Effector memory CD8-positive, alpha-beta T cell (primary cell): ENCODE measurements around the gene HAPLN2.

Source experiments
- ATAC-seq: fragments of 150-1000 bp; cut with Tn5 transposase; replicated peaks from 2 replicates; pipeline ENCODE4 v1.10.0; 2021; ENCODE audit warnings: mild to moderate bottlenecking, moderate library complexity
- DNase-seq, 3 experiments: peaks; one replicate each; pipeline ENCODE4 v3.0.0; 2021
- H3K27ac Mint-ChIP-seq, 2 donors: one replicate each; pipeline ENCODE4 v1.8.0; 2022; ENCODE audit warnings: mild to moderate bottlenecking in 2 of 2, mixed read lengths in 2 of 2, moderate library complexity in 2 of 2
- H3K27me3 Mint-ChIP-seq, 2 donors: one replicate each; pipeline ENCODE4 v1.8.0; 2022; ENCODE audit warnings: mixed read lengths in 2 of 2
- H3K36me3 Mint-ChIP-seq: one replicate; pipeline ENCODE4 v1.8.0; 2022; ENCODE audit warnings: mild to moderate bottlenecking, moderate library complexity, mixed read lengths; ENCODE audit not compliant: insufficient read depth
- H3K4me1 Mint-ChIP-seq, 2 donors: one replicate each; pipeline ENCODE4 v1.8.0; 2022; ENCODE audit warnings: low read depth in 2 of 2, mixed read lengths in 2 of 2
- H3K4me3 Mint-ChIP-seq, 2 donors: one replicate each; pipeline ENCODE4 v1.8.0; 2022; ENCODE audit warnings: mild to moderate bottlenecking in 2 of 2, mixed read lengths in 2 of 2, moderate library complexity in 2 of 2
- H3K9me3 Mint-ChIP-seq, 2 donors: one replicate each; pipeline ENCODE4 v1.8.0; 2022; ENCODE audit warnings: mixed read lengths in 2 of 2
- total RNA-seq, 9 experiments: gene quantifications; one replicate each; lab custom pipeline; 2026; lab: John Stamatoyannopoulos, UW

The HAPLN2 gene
- 0 to 0.18 (median 0) reads per million in 9 experiments for total RNA-seq

DNA sequence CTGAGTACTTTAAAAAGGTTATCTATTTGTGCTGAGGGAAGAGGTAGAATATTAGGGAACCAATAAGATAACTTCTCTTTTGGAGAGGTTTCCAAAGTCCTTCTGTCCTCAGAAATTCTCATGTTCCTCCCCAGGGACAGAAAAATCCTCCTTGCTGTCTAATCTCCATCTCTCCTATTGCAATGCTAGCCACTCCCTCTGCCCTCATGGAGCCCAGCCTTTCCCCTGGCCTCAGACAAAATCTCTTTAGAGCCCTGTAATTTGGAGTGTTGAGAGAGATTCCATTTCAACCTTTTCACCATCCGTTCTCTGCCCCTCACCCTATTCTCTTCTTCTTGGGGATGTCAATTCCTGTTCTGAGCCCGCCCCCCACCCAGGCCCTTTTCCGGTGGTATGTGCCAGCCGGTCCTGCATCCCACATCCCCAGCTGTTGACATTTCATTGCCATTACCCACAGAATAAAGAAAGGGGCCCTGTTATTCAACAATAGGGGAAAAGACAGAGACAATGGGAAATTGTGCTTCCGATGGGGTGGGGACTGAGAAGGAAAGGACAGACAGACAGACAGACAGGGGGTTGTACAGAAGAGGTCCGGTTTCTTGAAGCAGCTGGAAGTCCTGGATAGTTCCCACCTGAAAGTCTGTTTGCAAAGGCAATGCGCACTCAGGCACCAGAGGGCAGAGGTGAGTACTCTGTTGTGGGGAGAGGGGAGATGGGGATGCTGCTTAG, at the start of gene HAPLN2:
TSS of gene HAPLN2 (plus strand) at position 563 of the 729 bp plus-strand sequence. CDS start 4,076 bp downstream, outside the sequence.
- DNase-seq = no peak
- Mint-ChIP-seq H3K4me1 (peaks cover 0 to 2% of the 10 kb centered on the region in 2 donors), H3K9me3 (no peaks in the 10 kb centered on the region), H3K4me3 (no peak within 1 kb of the TSS), H3K27ac (no peak within 1 kb of the TSS), H3K27me3 (peaks cover 61 to 76% of the 10 kb centered on the region in 2 donors), H3K36me3 (peaks cover 3% of the 10 kb centered on the region)
- ATAC-seq = no peak

DNA sequence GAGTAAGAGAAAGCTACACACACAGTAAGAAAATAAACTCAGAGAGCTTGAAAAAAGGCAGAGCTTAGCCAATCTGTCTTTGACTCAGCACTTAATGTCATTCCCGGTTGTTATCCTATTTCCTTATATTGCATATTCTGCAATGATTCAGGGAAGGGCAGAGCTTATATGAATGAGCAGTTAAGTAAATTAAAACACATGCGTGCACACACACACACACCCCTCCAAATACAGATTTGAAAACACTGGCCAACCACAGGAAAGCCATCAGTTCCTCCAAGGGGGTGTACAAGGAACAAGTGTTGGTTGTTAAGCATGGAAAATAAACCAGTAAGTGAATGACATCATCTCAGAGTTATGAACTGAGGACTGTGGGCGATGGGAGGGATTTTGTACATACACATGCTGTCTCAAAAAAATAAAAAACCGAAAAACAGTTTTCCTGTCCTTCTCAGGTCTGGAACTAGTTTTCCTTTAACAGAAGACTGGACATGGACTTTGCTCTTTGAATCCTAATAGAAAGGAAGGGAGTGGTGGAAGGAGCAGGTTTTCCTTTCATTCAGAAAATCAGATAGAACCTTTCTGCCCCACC, 47.9 kb upstream of the HAPLN2 start:
- no peaks in the 10 kb centered on the region for H3K36me3 Mint-ChIP-seq
- peaks cover 7 to 13% of the 10 kb centered on the region in 2 donors for H3K4me1 Mint-ChIP-seq
- no peak overlapping the region for H3K27ac Mint-ChIP-seq
- ATAC-seq = no peak
- no peak for DNase-seq
- no peaks in the 10 kb centered on the region for H3K9me3 Mint-ChIP-seq
- peaks cover 38 to 43% of the 10 kb centered on the region in 2 donors for H3K27me3 Mint-ChIP-seq
- no peak overlapping the region for H3K4me3 Mint-ChIP-seq

DNA sequence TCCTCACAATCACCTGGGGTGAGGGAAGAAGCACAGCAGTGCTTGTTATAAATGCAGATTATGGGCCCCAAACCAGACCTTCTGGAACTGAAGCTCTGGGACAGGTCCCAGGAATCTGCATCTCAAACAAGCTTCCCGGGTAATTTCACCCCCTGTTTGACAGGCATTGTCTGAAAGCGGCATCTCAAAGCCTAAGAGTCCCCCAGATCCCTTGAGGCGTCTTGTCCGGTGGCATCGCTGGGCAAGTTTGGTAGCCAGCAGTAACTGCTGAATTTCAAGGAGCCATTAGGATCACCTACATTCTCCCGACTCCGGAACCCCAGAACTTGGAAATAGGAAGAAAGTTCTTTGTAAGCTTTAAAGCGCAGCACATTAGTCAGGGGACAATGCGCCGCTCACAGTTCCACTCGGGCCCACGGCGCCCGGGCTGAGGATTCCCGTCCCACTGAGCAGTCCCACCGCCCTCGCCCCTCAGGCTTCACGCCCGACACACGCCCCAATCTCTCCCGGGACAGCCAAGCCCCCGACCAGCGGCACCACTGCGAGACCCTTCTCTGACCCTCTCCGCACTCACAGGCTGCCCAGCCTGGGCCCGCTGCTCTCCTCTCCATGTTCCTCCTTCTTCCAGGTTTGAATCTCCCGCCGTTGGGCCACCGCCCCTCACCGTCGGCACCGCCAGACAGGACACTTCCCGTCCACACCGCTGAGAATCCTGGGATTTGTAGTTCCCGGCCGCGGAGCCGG, 47.1 kb upstream of the HAPLN2 start, which contains the start of gene IQGAP3:
TSS of gene IQGAP3 (minus strand) at position 647 of the 744 bp plus-strand sequence. CDS start at position 611, 36 bp downstream.
- DNase-seq = peak; percentile 52 to 61 (median 59)

DNA sequence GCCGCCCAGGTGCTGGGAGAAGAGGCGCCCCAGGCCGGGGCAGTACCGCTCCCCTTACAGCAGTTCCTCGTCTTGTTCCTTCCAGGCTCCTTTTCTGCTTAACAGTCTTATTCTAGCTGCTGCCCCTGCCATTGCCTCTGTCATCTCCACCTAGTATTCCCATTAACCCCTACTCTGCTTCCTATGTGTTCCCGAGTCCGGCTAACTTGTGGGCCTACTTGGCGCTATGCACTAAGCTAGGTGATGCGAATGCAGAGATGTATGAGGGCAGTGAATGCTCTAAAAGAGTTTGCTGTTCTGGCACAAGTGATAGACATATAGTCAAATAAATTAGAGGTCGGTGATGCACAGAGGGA, 46.6 kb upstream of the HAPLN2 start:
- DNase-seq (no peak), ATAC-seq (no peak)
- no peaks in the 10 kb centered on the region for H3K36me3 Mint-ChIP-seq
- peaks cover 38 to 43% of the 10 kb centered on the region in 2 donors for H3K27me3 Mint-ChIP-seq
- H3K27ac Mint-ChIP-seq = peak overlapping the region in 1 of 2 donors; percentile 75
- H3K9me3 Mint-ChIP-seq = no peaks in the 10 kb centered on the region
- peak overlapping the region; percentile 68 to 73 for H3K4me3 Mint-ChIP-seq
- H3K4me1 Mint-ChIP-seq = peaks cover 7 to 13% of the 10 kb centered on the region in 2 donors

More for the DNA sequence above, 47.1 kb upstream of the HAPLN2 start, which contains the start of gene IQGAP3:
- Mint-ChIP-seq H3K4me1 (peaks cover 7 to 13% of the 10 kb centered on the region in 2 donors), H3K36me3 (no peaks in the 10 kb centered on the region), H3K4me3 (peak within 1 kb of the TSS; percentile 68 to 73), H3K27ac (peak within 1 kb of the TSS; percentile 15 to 75), H3K9me3 (no peaks in the 10 kb centered on the region), H3K27me3 (peaks cover 38 to 43% of the 10 kb centered on the region in 2 donors)
- peak; percentile 96 for ATAC-seq

DNA sequence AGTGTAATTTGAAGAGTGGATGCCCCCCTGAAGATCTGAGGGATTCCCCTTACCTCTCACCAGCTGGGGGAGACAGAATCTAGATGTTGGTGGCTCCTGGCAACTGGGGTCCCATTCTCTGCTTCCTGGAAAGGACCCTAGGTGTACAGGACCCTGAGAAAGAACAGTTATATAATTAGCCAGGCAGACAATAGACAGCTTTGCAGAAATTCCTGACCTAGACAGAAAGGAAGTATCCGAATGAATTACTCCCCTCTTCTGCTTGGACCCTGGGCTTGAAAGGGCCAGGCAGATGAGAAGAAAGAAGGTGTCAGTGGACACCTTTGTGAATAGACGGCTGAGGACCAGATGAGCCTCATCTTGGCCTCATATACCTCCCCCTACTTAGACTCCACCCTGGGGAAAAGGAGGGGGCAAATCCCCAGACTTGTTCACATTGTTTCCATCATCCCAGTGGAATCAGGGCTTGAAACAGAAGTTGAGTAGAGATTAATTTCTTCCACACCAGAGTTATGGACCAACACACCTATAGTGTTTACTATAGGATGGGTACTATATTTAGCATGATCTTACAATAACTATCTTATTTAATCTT, 45.1 kb upstream of the HAPLN2 start:
- no peak overlapping the region for H3K4me3 Mint-ChIP-seq
- peaks cover 38 to 43% of the 10 kb centered on the region in 2 donors for H3K27me3 Mint-ChIP-seq
- no peak overlapping the region for H3K27ac Mint-ChIP-seq
- H3K4me1 Mint-ChIP-seq = peaks cover 7 to 13% of the 10 kb centered on the region in 2 donors
- DNase-seq (no peak), ATAC-seq (no peak)
- no peaks in the 10 kb centered on the region for H3K36me3 Mint-ChIP-seq
- H3K9me3 Mint-ChIP-seq = no peaks in the 10 kb centered on the region

DNA sequence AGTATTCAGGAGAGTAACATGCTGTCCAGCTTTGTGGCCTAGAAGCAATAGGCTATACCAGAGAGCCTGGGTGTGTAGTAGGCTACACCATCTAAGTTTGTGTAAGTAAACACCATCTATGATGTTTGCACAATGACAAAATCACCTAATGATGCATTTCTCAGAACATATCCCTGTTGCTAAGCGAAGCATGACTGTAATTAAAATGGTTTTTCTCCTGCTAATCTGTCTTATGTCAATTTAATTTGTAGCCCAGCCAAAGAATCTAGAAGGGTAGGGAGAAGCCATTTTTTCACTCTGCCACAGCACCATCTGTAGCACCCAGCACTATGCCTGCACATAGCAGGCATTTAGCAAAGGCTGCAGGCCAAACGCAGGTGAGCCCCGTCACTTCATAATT, 41.7 kb upstream of the HAPLN2 start:
- DNase-seq (no peak), ATAC-seq (no peak)
- Mint-ChIP-seq H3K36me3 (no peaks in the 10 kb centered on the region), H3K4me1 (peaks cover 11 to 14% of the 10 kb centered on the region in 2 donors), H3K4me3 (no peak overlapping the region), H3K27me3 (peaks cover 18 to 25% of the 10 kb centered on the region in 2 donors), H3K27ac (no peak overlapping the region), H3K9me3 (no peaks in the 10 kb centered on the region)

DNA sequence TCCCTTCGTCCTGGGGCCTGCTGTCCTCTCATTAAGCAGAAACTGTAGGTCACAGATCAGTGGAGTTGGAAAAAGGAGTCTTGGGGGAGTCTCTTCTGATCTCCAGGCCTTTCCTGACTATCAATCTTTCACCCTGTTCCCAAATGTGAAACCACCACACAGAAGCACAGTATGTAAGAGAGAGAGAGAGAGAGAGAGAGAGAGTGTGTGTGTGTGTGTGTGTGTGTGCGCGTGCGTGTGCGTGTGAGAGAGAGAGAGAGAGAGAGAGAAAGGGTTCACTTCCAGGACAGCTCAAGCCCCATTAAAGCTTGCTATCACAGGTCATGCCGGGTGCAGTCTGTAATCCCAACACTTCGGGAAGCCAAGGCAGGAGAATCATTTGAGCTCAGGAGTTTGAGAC, 41.2 kb upstream of the HAPLN2 start:
- peaks cover 13 to 20% of the 10 kb centered on the region in 2 donors for H3K27me3 Mint-ChIP-seq
- no peaks in the 10 kb centered on the region for H3K36me3 Mint-ChIP-seq
- ATAC-seq (no peak), DNase-seq (no peak)
- no peak overlapping the region for H3K4me3 Mint-ChIP-seq
- H3K4me1 Mint-ChIP-seq = peaks cover 10 to 14% of the 10 kb centered on the region in 2 donors
- no peak overlapping the region for H3K27ac Mint-ChIP-seq
- no peaks in the 10 kb centered on the region for H3K9me3 Mint-ChIP-seq

DNA sequence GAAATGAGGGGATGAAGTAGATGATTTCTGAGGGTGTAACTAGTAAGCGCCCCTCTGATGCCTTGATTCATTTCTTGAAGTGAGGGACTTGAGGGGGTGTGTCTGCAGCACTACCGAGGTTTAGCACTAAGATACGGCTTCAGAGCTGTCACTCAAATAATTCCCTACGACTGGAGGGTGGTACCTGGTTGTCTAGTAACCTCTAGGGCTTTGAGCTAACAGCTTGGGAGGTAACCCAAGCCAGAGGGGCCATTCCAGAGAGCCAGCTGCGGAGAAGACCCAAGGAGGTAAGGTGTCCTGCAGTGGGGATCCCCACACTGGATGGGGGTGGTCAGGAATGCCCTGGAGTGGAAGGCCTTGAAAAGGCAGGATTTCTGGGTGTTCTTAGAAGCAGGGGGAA, 39.7 kb upstream of the HAPLN2 start, which contains the start of gene TTC24:
TSS of gene TTC24 (plus strand) at position 252 of the 400 bp plus-strand sequence. CDS start 1,642 bp downstream, outside the sequence.
- Mint-ChIP-seq H3K36me3 (no peaks in the 10 kb centered on the region), H3K4me3 (no peak within 1 kb of the TSS), H3K27ac (no peak within 1 kb of the TSS), H3K9me3 (no peaks in the 10 kb centered on the region), H3K27me3 (peaks cover 0 to 8% of the 10 kb centered on the region in 2 donors), H3K4me1 (peaks cover 9 to 20% of the 10 kb centered on the region in 2 donors)
- no peak for ATAC-seq
- DNase-seq = no peak

DNA sequence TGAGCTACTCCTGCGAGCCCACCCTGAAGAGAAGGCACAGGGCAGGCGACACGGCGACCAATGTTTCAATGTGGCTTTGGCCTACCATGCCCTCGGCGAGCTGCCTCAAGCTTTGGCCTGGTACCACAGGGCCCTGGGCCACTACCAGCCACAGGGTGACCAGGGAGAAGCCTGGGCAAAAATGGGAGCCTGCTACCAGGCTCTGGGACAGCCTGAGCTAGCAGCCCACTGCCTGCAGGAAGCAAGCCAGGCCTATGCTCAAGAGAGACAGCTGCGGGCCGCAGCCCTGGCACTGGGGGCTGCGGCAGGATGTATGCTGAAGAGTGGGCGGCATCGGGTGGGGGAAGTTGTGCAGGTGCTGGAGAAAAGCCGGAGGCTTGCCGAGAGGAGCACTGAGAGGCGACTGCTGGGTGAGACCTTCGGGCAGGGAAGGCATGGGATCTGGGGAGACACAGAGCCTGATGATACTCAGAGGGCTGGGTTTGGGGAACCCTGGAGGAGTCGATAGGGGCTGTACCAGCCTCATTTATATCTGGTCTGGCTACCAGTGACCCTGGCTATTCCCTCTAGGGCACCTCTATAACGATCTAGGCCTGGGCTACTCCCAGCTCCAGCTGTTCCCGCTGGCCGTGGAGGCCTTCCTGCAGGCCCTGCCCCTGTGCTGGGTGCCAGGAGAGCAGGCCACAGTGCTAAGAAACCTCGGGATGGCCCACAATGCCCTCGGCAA, 37.4 kb upstream of the HAPLN2 start:
- Mint-ChIP-seq H3K36me3 (peaks cover 4% of the 10 kb centered on the region), H3K9me3 (no peaks in the 10 kb centered on the region), H3K27me3 (no peaks in the 10 kb centered on the region), H3K4me3 (peak overlapping the region; percentile 75 to 78), H3K4me1 (peaks cover 9 to 20% of the 10 kb centered on the region in 2 donors), H3K27ac (peak overlapping the region; percentile 90 to 92)
- DNase-seq = peak in 1 of 3 experiments; percentile 27
- ATAC-seq = peak; percentile 77

DNA sequence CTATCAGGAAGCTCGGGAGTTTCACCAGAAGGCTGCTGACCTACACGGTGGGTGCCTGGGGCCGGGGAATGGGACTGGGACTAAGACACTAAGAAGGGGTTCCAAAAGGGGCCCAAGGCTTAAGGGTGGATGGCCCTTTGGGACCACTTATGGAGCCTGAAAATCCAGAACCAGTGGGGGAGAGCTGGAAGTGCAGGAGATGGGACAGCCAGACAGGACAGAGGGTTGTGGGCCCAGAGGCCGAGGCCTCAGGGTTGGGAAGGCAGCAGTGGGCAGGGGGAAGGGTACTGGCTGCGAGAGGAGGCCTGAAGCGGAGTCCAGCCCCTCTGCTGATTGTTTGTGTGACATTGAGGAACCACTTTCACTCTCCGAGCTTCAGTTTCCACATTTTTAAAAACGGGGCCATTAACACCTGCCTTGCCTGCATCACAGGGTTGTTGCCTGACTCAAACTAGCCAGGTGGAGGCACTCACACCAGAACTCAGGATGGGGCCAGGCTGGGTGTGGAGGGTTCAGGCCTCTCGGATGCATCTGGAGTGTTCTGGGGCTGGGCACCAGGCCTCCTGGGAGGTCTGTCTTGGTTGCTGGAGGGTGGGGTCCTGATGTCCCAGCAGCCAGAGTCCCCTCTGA, 36.7 kb upstream of the HAPLN2 start:
- ATAC-seq = peak; percentile 30
- peak overlapping the region; percentile 90 to 92 for H3K27ac Mint-ChIP-seq
- no peak for DNase-seq

DNA sequence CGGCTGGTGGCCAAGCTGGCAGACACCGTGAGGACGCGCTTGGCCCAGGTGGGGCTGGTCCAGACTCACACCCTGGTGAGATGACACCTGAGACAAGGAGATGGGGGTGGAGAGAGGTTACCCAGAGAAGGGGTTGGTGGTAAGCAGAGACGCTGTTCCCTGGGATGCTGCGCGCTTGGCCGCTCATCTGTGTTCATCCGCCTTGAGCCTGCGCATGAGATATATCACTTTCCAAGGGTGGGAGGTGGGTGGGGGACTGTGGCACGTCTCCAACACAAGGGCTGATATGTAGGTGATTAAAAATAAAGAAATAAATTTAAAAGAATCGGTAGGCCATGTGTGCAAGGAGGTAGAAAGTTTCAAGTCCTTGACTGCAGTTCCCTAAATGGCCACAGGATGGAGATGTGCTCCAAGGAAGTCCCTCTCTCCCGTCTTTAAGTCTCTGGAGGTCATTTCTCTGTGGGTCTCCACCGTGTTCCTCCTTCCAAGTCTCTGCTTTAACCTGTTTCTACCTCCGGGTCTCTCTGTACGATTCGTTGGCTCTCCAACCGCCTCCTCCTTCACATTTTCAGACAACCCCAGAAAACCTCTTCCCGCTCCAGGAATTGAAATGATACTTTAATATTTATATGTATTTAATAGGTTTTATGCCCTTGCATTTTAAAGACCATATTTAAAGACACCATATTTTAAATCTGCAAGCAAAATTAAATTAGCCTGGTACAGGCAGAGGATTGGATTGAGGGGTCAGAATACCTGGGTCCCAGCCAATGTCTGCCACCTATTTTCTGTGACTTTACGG, 35.2 kb upstream of the HAPLN2 start:
- ATAC-seq (peak; percentile 69), DNase-seq (peak; percentile 73 to 75 (median 74))
- Mint-ChIP-seq H3K27me3 (no peaks in the 10 kb centered on the region), H3K27ac (peak overlapping the region in 1 of 2 donors; percentile 51), H3K36me3 (peaks cover 4% of the 10 kb centered on the region), H3K4me3 (peak overlapping the region in 1 of 2 donors; percentile 46), H3K9me3 (no peaks in the 10 kb centered on the region), H3K4me1 (peaks cover 9 to 20% of the 10 kb centered on the region in 2 donors)

More for the DNA sequence above, 36.7 kb upstream of the HAPLN2 start:
- H3K27me3 Mint-ChIP-seq = no peaks in the 10 kb centered on the region
- H3K4me1 Mint-ChIP-seq = peaks cover 9 to 20% of the 10 kb centered on the region in 2 donors
- peaks cover 4% of the 10 kb centered on the region for H3K36me3 Mint-ChIP-seq
- H3K4me3 Mint-ChIP-seq = peak overlapping the region; percentile 75 to 78
- H3K9me3 Mint-ChIP-seq = no peaks in the 10 kb centered on the region
